Midbrain (tissue), 1 donor: ENCODE results near the gene PLXNA4.

Source experiments
- DNase-seq: peaks from one replicate; lab custom pipeline; 2025; lab: John Stamatoyannopoulos, UW

The PLXNA4 gene

GRCh38 chr7:132500727-132501440 lies 75.4 kb downstream of the PLXNA4 start:
- no peak for DNase-seq

GRCh38 chr7:132499487-132499886 lies 76.8 kb downstream of the PLXNA4 start:
- no peak for DNase-seq

GRCh38 chr7:132499065-132499464 lies 77.2 kb downstream of the PLXNA4 start:
- no peak for DNase-seq

GRCh38 chr7:132498319-132498718 lies 78.0 kb downstream of the PLXNA4 start:
- DNase-seq, result no peak

GRCh38 chr7:132497098-132497497 lies 79.2 kb downstream of the PLXNA4 start:
- no peak for DNase-seq

- DNase-seq, result no peak
Measured at GRCh38 chr7:132495936-132496335, 80.3 kb downstream of the PLXNA4 start.

- DNase-seq, result no peak
Measured at GRCh38 chr7:132494474-132494873, 81.8 kb downstream of the PLXNA4 start.

- DNase-seq, result no peak
Measured at GRCh38 chr7:132492823-132493445, 83.3 kb downstream of the PLXNA4 start.

GRCh38 chr7:132491391-132491945 lies 84.8 kb downstream of the PLXNA4 start:
- DNase-seq, result no peak

- DNase-seq, result no peak
Measured at GRCh38 chr7:132490474-132490873, 85.8 kb downstream of the PLXNA4 start.

GRCh38 chr7:132489776-132490237 lies 86.5 kb downstream of the PLXNA4 start:
- no peak for DNase-seq

- DNase-seq, result no peak
Measured at GRCh38 chr7:132488634-132489302, 87.5 kb downstream of the PLXNA4 start.

- DNase-seq, result no peak
Measured at GRCh38 chr7:132486274-132486610, 90.0 kb downstream of the PLXNA4 start.

- no peak for DNase-seq
Measured at GRCh38 chr7:132485600-132486273, 90.5 kb downstream of the PLXNA4 start.

GRCh38 chr7:132485136-132485535 lies 91.1 kb downstream of the PLXNA4 start:
- no peak for DNase-seq

- DNase-seq, result no peak
Measured at GRCh38 chr7:132482866-132483265, 93.4 kb downstream of the PLXNA4 start.

- DNase-seq, result peak; percentile 6
Measured at GRCh38 chr7:132480534-132480933, 95.7 kb downstream of the PLXNA4 start.

- DNase-seq, result no peak
Measured at GRCh38 chr7:132476541-132476940, 99.7 kb downstream of the PLXNA4 start.

- no peak for DNase-seq
Measured at GRCh38 chr7:132475669-132476116, 100.6 kb downstream of the PLXNA4 start.

- DNase-seq, result no peak
Measured at GRCh38 chr7:132475037-132475668, 101.1 kb downstream of the PLXNA4 start.

GRCh38 chr7:132472463-132473120 lies 103.7 kb downstream of the PLXNA4 start:
- no peak for DNase-seq
